Stimulated activated CD4-positive, alpha-beta T cell treated with anti-CD3 and anti-CD28 coated beads, Interleukin-12 subunit alpha, Interleukin-12 subunit beta, amount 100 ng/mL, for 24 hours (primary cell): ENCODE data around the gene HLA-A.
"Not testable (repeated sequence)": the region's sequence is repeated elsewhere in the genome, so short reads cannot be mapped to it uniquely, and the experiment has no call there.

ENCODE experiments used
- DNase-seq, 2 experiments: peaks; one replicate each; pipeline ENCODE4 v3.0.0-alpha.2; 2020; ENCODE audit warnings: low read depth in 2 of 2

HLA-A gene

GRCh38 chr6:29942275-29943052 is at the start of gene HLA-A:
Gene HLA-A, plus strand, starts transcription at chr6:29942532. Its CDS starts 22 bp downstream, at chr6:29942554.
- DNase-seq, result peak; percentile 85 to 87

- no peak for DNase-seq
Measured at GRCh38 chr6:29892696-29893095, 49.6 kb upstream of the HLA-A start.

- DNase-seq, result no peak
Measured at GRCh38 chr6:29899281-29899680, 43.1 kb upstream of the HLA-A start.

- no peak for DNase-seq
Measured at GRCh38 chr6:29905286-29905685, 37.0 kb upstream of the HLA-A start.

- no peak for DNase-seq
Measured at GRCh38 chr6:29907637-29908340, 34.5 kb upstream of the HLA-A start.

DNA sequence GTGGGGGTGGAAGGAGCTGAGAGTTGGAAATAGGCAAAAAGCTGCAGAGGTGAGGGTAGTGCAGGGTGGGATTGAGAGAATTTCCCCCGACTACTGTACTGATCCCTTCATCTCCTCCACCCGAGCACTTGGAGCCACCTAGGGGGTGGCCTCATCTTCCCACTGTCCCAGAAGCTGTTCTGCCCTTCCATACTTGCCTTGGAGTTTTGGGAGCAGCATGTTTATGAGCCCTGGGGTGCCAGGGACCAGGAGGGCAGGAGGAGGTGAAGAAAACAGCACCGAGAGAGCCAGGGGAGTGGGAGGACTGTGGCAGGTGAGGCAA is 34.0 kb upstream of the HLA-A start:
- no peak for DNase-seq

DNA sequence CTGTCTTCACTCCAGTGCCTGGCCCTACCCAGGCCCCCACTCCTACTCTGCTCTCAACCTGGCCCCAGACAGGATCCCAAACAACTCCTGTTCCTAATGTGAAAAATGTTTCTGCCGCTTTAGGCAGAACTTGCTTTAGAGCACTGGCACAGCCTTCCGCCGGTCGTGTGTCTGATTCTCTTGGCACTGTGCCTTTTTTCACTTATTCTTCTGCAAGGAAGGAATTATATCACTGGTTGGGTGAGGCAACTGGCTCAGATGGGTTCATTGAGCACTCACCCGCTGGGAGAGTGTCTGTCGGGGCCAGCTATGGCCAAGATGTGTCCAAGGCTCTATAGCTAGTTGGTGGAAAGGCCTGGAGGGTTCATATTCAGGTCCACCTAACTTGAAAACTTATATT is 33.6 kb upstream of the HLA-A start:
- no peak for DNase-seq

- no peak for DNase-seq
Measured at GRCh38 chr6:29909985-29910384, 32.3 kb upstream of the HLA-A start.

- DNase-seq, result no peak
Measured at GRCh38 chr6:29912840-29913239, 29.5 kb upstream of the HLA-A start.

DNA sequence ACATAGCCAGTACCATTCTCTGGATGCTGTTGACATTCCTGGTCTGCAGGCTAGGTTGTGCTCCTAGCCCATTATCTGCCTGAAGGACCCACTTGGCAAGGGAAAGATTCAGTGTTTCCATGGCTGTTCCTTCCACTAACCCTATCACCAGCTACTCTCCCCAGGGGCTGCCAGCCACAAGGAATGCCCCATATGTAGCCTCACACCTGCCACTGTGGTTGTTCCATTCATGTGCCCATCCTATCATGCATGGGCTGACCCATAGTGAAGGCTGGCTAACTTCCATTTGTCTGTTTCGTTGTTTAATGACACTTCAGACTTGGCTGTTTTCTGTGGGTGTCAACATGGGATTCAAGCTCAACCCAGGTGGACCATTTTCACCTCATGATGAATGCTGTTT is 25.6 kb upstream of the HLA-A start:
- DNase-seq, result no peak

GRCh38 chr6:29917857-29918256 is 24.5 kb upstream of the HLA-A start:
- no peak for DNase-seq

- no peak for DNase-seq
Measured at GRCh38 chr6:29919506-29920445, 22.6 kb upstream of the HLA-A start.

DNA sequence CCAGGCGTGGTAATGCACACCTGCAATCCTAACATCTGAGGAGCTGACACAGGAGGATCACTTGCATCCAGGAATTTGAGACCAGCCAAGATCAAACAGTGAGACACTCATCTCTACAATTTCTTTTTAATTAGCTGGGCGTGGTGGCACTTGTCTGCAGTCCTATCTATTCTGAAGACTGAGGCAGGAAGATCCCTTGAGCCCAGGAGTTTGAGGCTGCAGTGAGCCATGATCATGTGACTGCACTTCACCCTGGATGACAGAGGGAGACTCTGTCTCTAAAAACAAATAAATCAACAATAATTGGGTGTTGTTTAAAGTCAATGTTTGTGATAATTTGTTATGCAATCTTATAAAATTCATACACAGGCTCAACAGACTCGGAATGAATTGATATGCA is 18.0 kb upstream of the HLA-A start:
- DNase-seq, result no peak

DNA sequence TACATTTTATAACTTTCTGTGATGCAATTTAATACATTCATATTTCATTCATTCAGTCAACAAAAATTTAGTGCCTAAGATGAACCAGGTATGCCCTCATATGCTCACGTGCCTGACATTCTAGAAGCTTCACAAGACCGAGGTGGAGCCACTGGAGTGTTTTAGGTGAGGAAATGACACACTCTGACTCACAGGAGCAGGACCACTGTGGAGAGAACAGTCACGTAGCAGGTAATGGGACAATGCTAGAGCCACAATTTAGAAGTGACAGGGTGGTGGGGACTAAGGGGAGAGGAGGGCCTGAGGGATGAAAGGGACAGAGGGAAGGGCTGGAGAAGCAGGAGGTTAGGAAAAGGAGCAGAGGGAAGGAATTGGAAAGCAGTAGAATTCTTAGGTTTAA is 17.6 kb upstream of the HLA-A start:
- DNase-seq, result no peak

DNA sequence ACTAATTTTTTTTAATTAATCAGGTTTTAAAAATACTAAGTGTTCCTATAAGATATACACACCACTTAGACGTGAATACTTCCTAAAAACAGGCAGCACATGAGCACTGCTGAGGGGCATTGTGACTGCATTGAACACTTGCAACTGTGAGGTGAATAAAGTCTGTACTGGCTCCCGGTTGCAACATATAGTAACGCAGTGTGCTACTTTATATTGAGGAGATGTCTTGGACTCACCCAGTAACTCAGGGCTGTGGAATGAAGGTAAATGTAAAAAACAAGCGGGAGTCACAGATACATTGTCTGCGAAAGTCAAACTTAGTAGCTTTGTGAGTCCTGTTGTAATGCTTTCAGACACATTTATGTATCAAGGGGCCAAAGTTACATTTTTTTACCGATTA is 17.0 kb upstream of the HLA-A start:
- DNase-seq, result no peak

DNA sequence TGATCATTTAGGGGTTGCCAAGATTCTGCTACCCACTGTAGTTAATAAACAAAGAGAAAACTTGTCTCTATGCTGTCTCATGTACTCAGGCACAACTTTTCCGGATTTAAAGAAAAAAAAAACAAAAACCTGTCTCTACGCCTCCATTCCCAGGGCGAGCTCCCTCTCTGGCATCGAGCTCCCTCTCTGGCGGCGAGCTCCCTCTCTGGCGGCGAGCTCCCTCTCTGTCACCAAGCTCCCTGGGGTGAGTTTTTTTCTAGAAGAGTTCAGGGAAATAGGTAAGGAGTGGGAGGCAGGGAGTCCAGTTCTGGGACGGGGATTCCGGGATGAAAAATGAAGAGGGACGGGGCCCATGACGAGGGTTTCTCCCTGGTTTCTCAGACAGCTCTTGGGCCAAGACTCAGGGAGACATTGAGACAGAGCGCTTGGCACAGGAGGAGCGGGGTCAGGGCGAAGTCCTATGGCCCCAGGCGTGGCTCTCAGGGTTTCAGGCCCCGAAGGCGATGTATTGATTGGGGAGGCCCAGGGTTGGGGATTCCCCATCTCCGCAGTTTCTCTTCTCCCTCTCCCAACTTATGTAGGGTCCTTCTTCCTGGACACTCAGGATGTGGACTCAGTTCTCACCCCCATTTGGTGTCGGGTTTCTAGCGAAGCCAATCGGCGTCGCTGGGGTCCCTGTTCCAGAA is 16.5 kb upstream of the HLA-A start:
- DNase-seq, result no peak

DNA sequence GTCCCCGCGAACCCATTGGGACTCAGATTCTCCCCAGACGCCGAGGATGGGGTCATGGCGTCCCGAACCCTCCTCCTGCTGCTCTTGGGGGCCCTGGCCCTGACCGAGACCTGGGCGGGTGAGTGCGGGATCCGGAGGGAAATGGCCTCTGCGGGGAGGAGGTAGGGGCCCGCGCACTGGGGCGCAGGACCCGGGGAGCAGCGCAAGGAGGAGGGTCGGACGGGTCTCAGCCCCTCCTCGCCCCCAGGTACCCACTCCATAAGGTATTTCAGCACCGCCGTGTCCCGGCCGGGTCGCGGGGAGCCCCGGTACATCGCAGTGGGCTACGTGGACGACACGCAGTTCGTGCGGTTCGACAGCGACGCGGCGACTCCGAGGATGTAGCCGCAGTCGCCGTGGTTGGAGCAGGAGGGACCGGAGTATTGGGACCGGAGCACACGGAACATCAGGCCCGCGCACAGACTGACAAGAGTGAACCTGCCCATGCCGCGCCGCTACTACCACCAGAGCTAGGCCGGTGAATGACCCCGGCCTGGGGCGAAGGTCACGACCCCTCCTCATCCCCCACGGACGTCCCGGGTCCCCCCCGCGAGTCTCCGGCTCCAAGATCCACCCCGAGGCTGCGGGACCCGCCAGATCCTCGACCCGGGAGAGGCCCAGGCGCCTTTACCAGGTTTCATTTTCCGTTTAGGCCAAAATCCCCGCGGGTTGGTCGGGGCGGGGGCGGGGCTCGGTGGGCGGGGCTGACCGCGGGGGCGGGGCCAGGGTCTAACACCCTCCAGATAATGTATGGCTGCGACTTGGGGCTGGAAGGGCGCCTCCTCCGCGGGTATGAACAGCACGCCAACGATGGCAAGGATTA is 15.7 kb upstream of the HLA-A start:
- DNase-seq, result peak; percentile 71 to 77

- no peak for DNase-seq
Measured at GRCh38 chr6:29927275-29927569, 15.1 kb upstream of the HLA-A start.

GRCh38 chr6:29927841-29928388 is 14.4 kb upstream of the HLA-A start:
- no peak for DNase-seq

- not testable (repeated sequence) for DNase-seq
Measured at GRCh38 chr6:29930047-29930446, 12.3 kb upstream of the HLA-A start.

DNA sequence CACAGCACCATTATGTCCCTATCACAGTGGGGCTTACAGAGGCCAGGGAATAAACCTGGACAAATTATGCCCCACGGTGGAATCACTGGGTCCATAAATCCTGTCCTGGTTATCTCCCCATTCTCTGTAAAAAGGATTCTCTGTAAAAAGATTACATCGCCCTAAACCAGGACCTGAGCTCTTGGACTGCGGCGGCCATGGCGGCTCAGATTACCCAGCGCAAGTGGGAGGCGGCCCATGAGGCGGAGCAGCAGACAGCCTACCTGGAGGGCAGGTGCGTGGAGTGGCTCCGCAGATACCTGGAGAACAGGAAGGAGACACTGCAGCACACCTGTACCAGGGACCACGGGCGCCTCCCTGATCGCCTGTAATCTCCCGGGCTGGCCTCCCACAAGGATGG is 8.4 kb upstream of the HLA-A start:
- DNase-seq, result no peak
